NB4 (cell line): ENCODE results near the gene SLC10A3.

Experiments used
- CTCF ChIP-seq: IDR thresholded peaks from one replicate; pipeline ENCODE4 v1.5.1; 2012; ENCODE audit warnings: low read depth, low read length
- MAX ChIP-seq: IDR thresholded peaks from 2 replicates; pipeline ENCODE4 v1.6.1; 2011; ENCODE audit warnings: low read depth, low read length
- MYC ChIP-seq: IDR thresholded peaks from 2 replicates; pipeline ENCODE4 v1.6.1; 2011; ENCODE audit warnings: low read depth, low read length
- POLR2A ChIP-seq: IDR thresholded peaks from 2 replicates; pipeline ENCODE4 v1.6.1; 2011; ENCODE audit warnings: mild to moderate bottlenecking; ENCODE audit not compliant: insufficient read length; ENCODE audit errors: extremely low read depth

- TF ChIP-seq CTCF (no peak), MYC (no peak), POLR2A (no peak), MAX (no peak)
These were observed 48.3 kb downstream of the SLC10A3 start for GRCh38 chrX:154441984-154442707.
